GM23338 (cell line): ENCODE results near the gene ZBTB48.

Source experiments
- CREB1 ChIP-seq: fragments of 250-450 bp; sonication (Bioruptor Pico); IDR thresholded peaks from 2 replicates; pipeline ENCODE4 v1.5.0; 2020; ENCODE audit warnings: low read depth, mild to moderate bottlenecking, moderate library complexity
- EZH2 ChIP-seq: fragments of 200-600 bp; sonication (generic); IDR thresholded peaks from one replicate; pipeline ENCODE4 v1.8.0; 2017; ENCODE audit warnings: antibody characterized with exemption, mild to moderate bottlenecking, low read depth; ENCODE audit not compliant: unreplicated experiment
- EZH2phosphoT487 ChIP-seq: fragments of 200-600 bp; sonication (generic); IDR thresholded peaks from one replicate; pipeline ENCODE4 v1.8.1; 2018; ENCODE audit warnings: antibody characterized with exemption; ENCODE audit not compliant: unreplicated experiment
- JUNB ChIP-seq: IDR thresholded peaks from one replicate; pipeline ENCODE4 v1.6.1; 2016; ENCODE audit warnings: antibody characterized with exemption; ENCODE audit not compliant: unreplicated experiment
- POLR2AphosphoS5 ChIP-seq: IDR thresholded peaks from 2 replicates; pipeline ENCODE4 v1.6.1; 2016; ENCODE audit warnings: antibody characterized with exemption, low read depth
- STAT1 ChIP-seq: IDR thresholded peaks from one replicate; pipeline ENCODE4 v1.6.1; 2016; ENCODE audit warnings: antibody characterized with exemption; ENCODE audit not compliant: unreplicated experiment
- ZNF114 ChIP-seq: fragments of 250-450 bp; sonication (Bioruptor Pico); IDR thresholded peaks from 2 replicates; pipeline ENCODE4 v1.5.0; 2020; ENCODE audit warnings: mild to moderate bottlenecking, moderate library complexity
- TF ChIP-seq, protein P1 (sequence below): IDR thresholded peaks from one replicate; pipeline ENCODE4 v1.6.1; 2018; ENCODE audit warnings: antibody characterized with exemption; ENCODE audit not compliant: unreplicated experiment
- TF ChIP-seq, protein P2 (sequence below), 2 experiments: fragments of 200-600 bp in 1 of 2; sonication (generic) in 1 of 2; conservative IDR thresholded peaks; 2 replicates each; pipeline versions ENCODE4 v1.5.1 to v1.6.1; 2016 to 2017; ENCODE audit warnings: antibody characterized with exemption in 2 of 2, low read depth in 2 of 2, mild to moderate bottlenecking in 2 of 2, moderate library complexity in 1 of 2
- TF ChIP-seq, protein P3 (sequence below): IDR thresholded peaks from 2 replicates; pipeline ENCODE4 v1.6.1; 2016; ENCODE audit warnings: antibody characterized with exemption

DNA sequence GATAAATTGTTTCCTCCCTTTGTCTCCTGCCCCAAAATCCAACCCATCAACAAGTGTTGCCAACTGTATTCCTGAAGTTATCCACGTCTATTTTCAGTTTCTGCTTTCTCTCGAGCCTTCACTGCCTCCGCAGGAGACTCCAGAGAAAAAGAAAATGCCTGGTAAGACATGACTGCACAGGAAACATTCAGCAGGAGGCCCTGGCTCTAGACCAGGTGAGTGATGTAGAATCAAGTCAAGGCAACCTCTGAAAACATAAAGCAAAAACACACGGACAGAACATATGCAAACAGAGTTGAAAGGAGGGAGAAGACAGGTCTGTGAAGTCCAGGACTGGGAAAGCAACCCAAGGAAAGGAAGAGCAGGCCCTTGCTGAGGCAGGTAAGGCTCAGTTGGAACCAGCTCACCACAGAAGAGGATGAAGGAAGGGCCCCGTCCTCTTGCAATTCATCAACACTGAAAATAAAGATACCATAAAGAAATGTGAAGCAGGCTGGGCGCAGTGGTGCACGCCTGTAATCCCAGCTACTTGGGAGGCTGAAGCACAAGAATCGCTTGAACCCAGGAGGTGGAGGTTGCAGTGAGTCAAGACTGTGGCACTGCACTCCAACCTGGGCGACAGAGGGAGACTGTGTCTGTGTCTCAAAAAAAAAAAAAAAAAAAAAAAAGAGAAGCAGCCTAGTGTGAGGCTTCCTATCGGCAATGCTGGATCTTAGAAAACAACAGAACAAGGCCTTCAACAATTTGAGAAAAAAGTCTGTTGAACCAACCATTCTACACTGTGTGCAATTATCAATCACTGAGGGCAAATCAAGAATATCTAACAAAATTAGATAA lies 34.3 kb upstream of the ZBTB48 start:
- TF ChIP-seq, protein P1, sequence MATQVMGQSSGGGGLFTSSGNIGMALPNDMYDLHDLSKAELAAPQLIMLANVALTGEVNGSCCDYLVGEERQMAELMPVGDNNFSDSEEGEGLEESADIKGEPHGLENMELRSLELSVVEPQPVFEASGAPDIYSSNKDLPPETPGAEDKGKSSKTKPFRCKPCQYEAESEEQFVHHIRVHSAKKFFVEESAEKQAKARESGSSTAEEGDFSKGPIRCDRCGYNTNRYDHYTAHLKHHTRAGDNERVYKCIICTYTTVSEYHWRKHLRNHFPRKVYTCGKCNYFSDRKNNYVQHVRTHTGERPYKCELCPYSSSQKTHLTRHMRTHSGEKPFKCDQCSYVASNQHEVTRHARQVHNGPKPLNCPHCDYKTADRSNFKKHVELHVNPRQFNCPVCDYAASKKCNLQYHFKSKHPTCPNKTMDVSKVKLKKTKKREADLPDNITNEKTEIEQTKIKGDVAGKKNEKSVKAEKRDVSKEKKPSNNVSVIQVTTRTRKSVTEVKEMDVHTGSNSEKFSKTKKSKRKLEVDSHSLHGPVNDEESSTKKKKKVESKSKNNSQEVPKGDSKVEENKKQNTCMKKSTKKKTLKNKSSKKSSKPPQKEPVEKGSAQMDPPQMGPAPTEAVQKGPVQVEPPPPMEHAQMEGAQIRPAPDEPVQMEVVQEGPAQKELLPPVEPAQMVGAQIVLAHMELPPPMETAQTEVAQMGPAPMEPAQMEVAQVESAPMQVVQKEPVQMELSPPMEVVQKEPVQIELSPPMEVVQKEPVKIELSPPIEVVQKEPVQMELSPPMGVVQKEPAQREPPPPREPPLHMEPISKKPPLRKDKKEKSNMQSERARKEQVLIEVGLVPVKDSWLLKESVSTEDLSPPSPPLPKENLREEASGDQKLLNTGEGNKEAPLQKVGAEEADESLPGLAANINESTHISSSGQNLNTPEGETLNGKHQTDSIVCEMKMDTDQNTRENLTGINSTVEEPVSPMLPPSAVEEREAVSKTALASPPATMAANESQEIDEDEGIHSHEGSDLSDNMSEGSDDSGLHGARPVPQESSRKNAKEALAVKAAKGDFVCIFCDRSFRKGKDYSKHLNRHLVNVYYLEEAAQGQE = no peak
- no peak for TF ChIP-seq EZH2
- TF ChIP-seq, protein P2, sequence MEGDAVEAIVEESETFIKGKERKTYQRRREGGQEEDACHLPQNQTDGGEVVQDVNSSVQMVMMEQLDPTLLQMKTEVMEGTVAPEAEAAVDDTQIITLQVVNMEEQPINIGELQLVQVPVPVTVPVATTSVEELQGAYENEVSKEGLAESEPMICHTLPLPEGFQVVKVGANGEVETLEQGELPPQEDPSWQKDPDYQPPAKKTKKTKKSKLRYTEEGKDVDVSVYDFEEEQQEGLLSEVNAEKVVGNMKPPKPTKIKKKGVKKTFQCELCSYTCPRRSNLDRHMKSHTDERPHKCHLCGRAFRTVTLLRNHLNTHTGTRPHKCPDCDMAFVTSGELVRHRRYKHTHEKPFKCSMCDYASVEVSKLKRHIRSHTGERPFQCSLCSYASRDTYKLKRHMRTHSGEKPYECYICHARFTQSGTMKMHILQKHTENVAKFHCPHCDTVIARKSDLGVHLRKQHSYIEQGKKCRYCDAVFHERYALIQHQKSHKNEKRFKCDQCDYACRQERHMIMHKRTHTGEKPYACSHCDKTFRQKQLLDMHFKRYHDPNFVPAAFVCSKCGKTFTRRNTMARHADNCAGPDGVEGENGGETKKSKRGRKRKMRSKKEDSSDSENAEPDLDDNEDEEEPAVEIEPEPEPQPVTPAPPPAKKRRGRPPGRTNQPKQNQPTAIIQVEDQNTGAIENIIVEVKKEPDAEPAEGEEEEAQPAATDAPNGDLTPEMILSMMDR (conservative IDR thresholded peaks at IDR 0.05; ENCODE audit: low read depth in 2 of 2) = no peak
- no peak for TF ChIP-seq ZNF114 (CRISPR knock-in tag)
- TF ChIP-seq POLR2AphosphoS5 = no peak
- peak; percentile 31 for TF ChIP-seq EZH2phosphoT487
- TF ChIP-seq STAT1 = no peak
- TF ChIP-seq CREB1 = no peak
- TF ChIP-seq, protein P3, sequence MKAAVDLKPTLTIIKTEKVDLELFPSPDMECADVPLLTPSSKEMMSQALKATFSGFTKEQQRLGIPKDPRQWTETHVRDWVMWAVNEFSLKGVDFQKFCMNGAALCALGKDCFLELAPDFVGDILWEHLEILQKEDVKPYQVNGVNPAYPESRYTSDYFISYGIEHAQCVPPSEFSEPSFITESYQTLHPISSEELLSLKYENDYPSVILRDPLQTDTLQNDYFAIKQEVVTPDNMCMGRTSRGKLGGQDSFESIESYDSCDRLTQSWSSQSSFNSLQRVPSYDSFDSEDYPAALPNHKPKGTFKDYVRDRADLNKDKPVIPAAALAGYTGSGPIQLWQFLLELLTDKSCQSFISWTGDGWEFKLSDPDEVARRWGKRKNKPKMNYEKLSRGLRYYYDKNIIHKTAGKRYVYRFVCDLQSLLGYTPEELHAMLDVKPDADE = no peak
- no peak for TF ChIP-seq JUNB
